Sigmoid colon (tissue), 7 donors: ENCODE data around the gene LRRC49. TPM values are rescaled to one million over a fixed set of nuclear protein-coding genes. Genes with fewer than 3 reads are reported as not detected.

ENCODE experiments used
- DNase-seq: peaks from one replicate; pipeline ENCODE4 v3.0.0-alpha.2; 2019
- H3K27ac ChIP-seq, 4 donors: fragments of 200-600 bp; sonication (generic); one replicate each; pipeline ENCODE4 v1.5.1; 2016 to 2019; ENCODE audit warnings: mild to moderate bottlenecking in 1 of 4
- H3K27me3 ChIP-seq, 3 donors: fragments of 200-600 bp; sonication (generic); one replicate each; pipeline ENCODE4 v1.5.1; 2019; ENCODE audit warnings: mild to moderate bottlenecking in 1 of 3
- H3K36me3 ChIP-seq, 4 donors: fragments of 200-600 bp; sonication (generic); one replicate each; pipeline ENCODE4 v1.5.1; 2016 to 2019
- H3K4me1 ChIP-seq, 4 donors: fragments of 200-600 bp; sonication (generic); one replicate each; pipeline ENCODE4 v1.5.1; 2017 to 2019
- H3K4me3 ChIP-seq, 4 donors: fragments of 200-600 bp; sonication (generic); one replicate each; pipeline ENCODE4 v1.5.1; 2017 to 2019; ENCODE audit warnings: mild to moderate bottlenecking in 2 of 4, moderate library complexity in 1 of 4
- H3K9me3 ChIP-seq, 4 donors: fragments of 200-600 bp in 3 of 4; sonication (generic) in 3 of 4; one replicate each; pipeline versions ENCODE4 v1.5.1 to v1.6.1; 2013 to 2019
- CTCF ChIP-seq, 4 experiments: fragments of 450-650 bp in 3 of 4; fragments of 200-600 bp in 1 of 4; IDR thresholded peaks; one replicate each; pipeline ENCODE4 v1.5.1; 2016 to 2019; ENCODE audit warnings: antibody characterized with exemption in 4 of 4, mild to moderate bottlenecking in 3 of 4, moderate library complexity in 2 of 4
- EP300 ChIP-seq, 4 donors: sonication (generic); formaldehyde crosslinking; IDR thresholded peaks; one replicate each; pipeline ENCODE4 v1.6.1; 2017; ENCODE audit warnings: antibody characterized with exemption in 4 of 4
- POLR2A ChIP-seq, 2 donors: fragments of 450-650 bp; IDR thresholded peaks; one replicate each; pipeline ENCODE4 v1.6.1; 2016; ENCODE audit warnings: antibody characterized with exemption in 2 of 2, mild to moderate bottlenecking in 2 of 2, moderate library complexity in 2 of 2
- POLR2AphosphoS5 ChIP-seq, 4 donors: sonication (generic); formaldehyde crosslinking; IDR thresholded peaks; one replicate each; pipeline ENCODE4 v1.6.1; 2017; ENCODE audit warnings: antibody characterized with exemption in 4 of 4
- WGBS, 2 donors: extraction: QIAGEN DNeasy Blood & Tissue Kit; methylation state at CpG; one replicate each; pipeline ENCODE4 v1.1.7; 2013; 5-methylcytosine and 5-hydroxymethylcytosine counted together
- intact Hi-C: fragments of 100-400 bp; cut with DNase I; formaldehyde crosslinking; loops from one replicate; pipeline ENCODE4 v1.15.1; 2023
- polyA plus RNA-seq, 3 donors: library from polyadenylated mRNA; stranded (reverse); fragments of 200-250 nt; gene quantifications; one replicate each; pipeline ENCODE4 v1.2.3, GENCODE V29; 2013
- total RNA-seq, 4 donors: library from RNA; depleted of rRNA; stranded (reverse); fragments of >200 nt; gene quantifications; one replicate each; pipeline ENCODE4 v1.1.0, GENCODE V29; 2016
- donor health status: healthy with polysubstance abuse.
- donor health status: Bipolar disorder and iron deficiency.
- donor health status: healthy.

LRRC49 gene
- total and polyA plus RNA-seq, 7 donors: 1.6 to 20.2 (median 10.3) TPM

- no peaks in the 10 kb centered on the region for H3K36me3 ChIP-seq
- H3K9me3 ChIP-seq: peaks cover 0 to 6% (median 0%) of the 10 kb centered on the region in 4 donors
- H3K4me3 ChIP-seq: no peak overlapping the region
- H3K27ac ChIP-seq: no peak overlapping the region
- DNase-seq: no peak
- intact Hi-C loops: no loop called here
- H3K27me3 ChIP-seq: no peaks in the 10 kb centered on the region
- TF ChIP-seq CTCF (IDR thresholded peaks at IDR 0.05): no peak
- no peak for TF ChIP-seq EP300 (IDR thresholded peaks at IDR 0.05)
- TF ChIP-seq POLR2A (IDR thresholded peaks at IDR 0.05): no peak
- no peak for TF ChIP-seq POLR2AphosphoS5 (IDR thresholded peaks at IDR 0.05)
- no peaks in the 10 kb centered on the region for H3K4me1 ChIP-seq
Observed at GRCh38 chr15:71056111-71056510, 163.5 kb downstream of the LRRC49 start.

GRCh38 chr15:71057143-71057542 lies 164.5 kb downstream of the LRRC49 start:
- no peaks in the 10 kb centered on the region for H3K36me3 ChIP-seq

GRCh38 chr15:71057581-71057980 lies 165.0 kb downstream of the LRRC49 start:
- Histone ChIP-seq H3K36me3 (no peaks in the 10 kb centered on the region), H3K27ac (no peak overlapping the region), H3K27me3 (no peaks in the 10 kb centered on the region), H3K4me1 (no peaks in the 10 kb centered on the region), H3K4me3 (no peak overlapping the region), H3K9me3 (peaks cover 0 to 6% (median 0%) of the 10 kb centered on the region in 4 donors)
- WGBS, 2 donors: 91 to 95% methylated on average over 3 of the region's 3 CpGs
- intact Hi-C loops: no loop called here
- DNase-seq: no peak
- no peak for TF ChIP-seq CTCF (IDR thresholded peaks at IDR 0.05)
- TF ChIP-seq EP300 (IDR thresholded peaks at IDR 0.05): no peak
- TF ChIP-seq POLR2A (IDR thresholded peaks at IDR 0.05): no peak
- no peak for TF ChIP-seq POLR2AphosphoS5 (IDR thresholded peaks at IDR 0.05)

More at GRCh38 chr15:71057143-71057542, 164.5 kb downstream of the LRRC49 start:
- no peak for TF ChIP-seq POLR2AphosphoS5 (IDR thresholded peaks at IDR 0.05)
- TF ChIP-seq EP300 (IDR thresholded peaks at IDR 0.05): no peak
- TF ChIP-seq POLR2A (IDR thresholded peaks at IDR 0.05): no peak
- no peak for TF ChIP-seq CTCF (IDR thresholded peaks at IDR 0.05)
- Histone ChIP-seq H3K9me3 (peaks cover 0 to 6% (median 0%) of the 10 kb centered on the region in 4 donors), H3K27ac (no peak overlapping the region), H3K27me3 (no peaks in the 10 kb centered on the region), H3K4me1 (no peaks in the 10 kb centered on the region), H3K4me3 (no peak overlapping the region)
- intact Hi-C loops: no loop called here
- no peak for DNase-seq

- H3K27ac ChIP-seq: no peak overlapping the region
- DNase-seq: no peak
- peaks cover 0 to 6% (median 0%) of the 10 kb centered on the region in 4 donors for H3K9me3 ChIP-seq
- no peaks in the 10 kb centered on the region for H3K36me3 ChIP-seq
- H3K4me3 ChIP-seq: no peak overlapping the region
- TF ChIP-seq EP300 (IDR thresholded peaks at IDR 0.05): no peak
- TF ChIP-seq CTCF (IDR thresholded peaks at IDR 0.05): no peak
- TF ChIP-seq POLR2AphosphoS5 (IDR thresholded peaks at IDR 0.05): no peak
- no peak for TF ChIP-seq POLR2A (IDR thresholded peaks at IDR 0.05)
- 84 to 89% methylated on average over 1 of the region's 1 CpG for WGBS, 2 donors
- H3K27me3 ChIP-seq: no peaks in the 10 kb centered on the region
- intact Hi-C loops: no loop called here
- no peaks in the 10 kb centered on the region for H3K4me1 ChIP-seq
Observed at GRCh38 chr15:71060983-71061382, 168.4 kb downstream of the LRRC49 start.

GRCh38 chr15:71066983-71067382 lies 174.4 kb downstream of the LRRC49 start:
- no peak overlapping the region for H3K4me3 ChIP-seq
- no peaks in the 10 kb centered on the region for H3K36me3 ChIP-seq
- H3K4me1 ChIP-seq: no peaks in the 10 kb centered on the region
- 86 to 88% methylated on average over 5 of the region's 5 CpGs for WGBS, 2 donors
- intact Hi-C loops: no loop called here
- no peak for DNase-seq
- H3K27ac ChIP-seq: no peak overlapping the region
- H3K9me3 ChIP-seq: peaks cover 0 to 3% (median 0%) of the 10 kb centered on the region in 4 donors
- TF ChIP-seq POLR2A (IDR thresholded peaks at IDR 0.05) (no peak), EP300 (IDR thresholded peaks at IDR 0.05) (no peak), POLR2AphosphoS5 (IDR thresholded peaks at IDR 0.05) (peak in 1 of 4 donors; percentile 39), CTCF (IDR thresholded peaks at IDR 0.05) (no peak)
- no peaks in the 10 kb centered on the region for H3K27me3 ChIP-seq
